Adipocyte (in vitro differentiated cells): ENCODE measurements around the gene CLMN.
A peak's percentile ranks its signal among the peaks of the same experiment; 100 is the strongest.
"Not testable (repeated sequence)": the region's sequence is repeated elsewhere in the genome, so short reads cannot be mapped to it uniquely, and the experiment has no call there.

Source experiments
- DNase-seq: peaks from one replicate; pipeline ENCODE4 v3.0.0-alpha.2; 2015; ENCODE audit warnings: low read depth
- H3K27me3 ChIP-seq: replicated peaks from 2 replicates; pipeline ENCODE4 v1.7.0; 2013; ENCODE audit warnings: mild to moderate bottlenecking, low read length, moderate library complexity; ENCODE audit not compliant: control insufficient read depth, insufficient read depth
- H3K36me3 ChIP-seq: 2 replicates; pipeline ENCODE4 v1.7.0; 2013; ENCODE audit warnings: low read length, mild to moderate bottlenecking, moderate library complexity; ENCODE audit not compliant: control insufficient read depth, insufficient read depth, severe bottlenecking
- H3K4me1 ChIP-seq: 2 replicates; pipeline ENCODE4 v1.7.0; 2013; ENCODE audit warnings: mild to moderate bottlenecking, low read length, moderate library complexity; ENCODE audit not compliant: control insufficient read depth, insufficient read depth
- H3K4me3 ChIP-seq: 2 replicates; pipeline ENCODE4 v1.7.0; 2013; ENCODE audit warnings: mild to moderate bottlenecking, low read length, moderate library complexity
- H3K9ac ChIP-seq: 2 replicates; pipeline ENCODE4 v1.7.0; 2013; ENCODE audit warnings: mild to moderate bottlenecking, low read length, moderate library complexity
- H3K9me3 ChIP-seq: 2 replicates; pipeline ENCODE4 v1.7.0; 2013; ENCODE audit warnings: mild to moderate bottlenecking, low read length, moderate library complexity; ENCODE audit not compliant: control insufficient read depth

The CLMN gene

GRCh38 chr14:95183082-95183481 is 136.6 kb downstream of the CLMN start:
- Histone ChIP-seq H3K27me3 (no peaks in the 10 kb centered on the region), H3K36me3 (no peaks in the 10 kb centered on the region), H3K4me3 (no peak overlapping the region), H3K9ac (no peak overlapping the region), H3K9me3 (peaks cover under 1% of the 10 kb centered on the region), H3K4me1 (peaks cover 34% of the 10 kb centered on the region)
- no peak for DNase-seq

GRCh38 chr14:95182379-95182778 is 137.3 kb downstream of the CLMN start:
- Histone ChIP-seq H3K4me3 (no peak overlapping the region), H3K9me3 (no peaks in the 10 kb centered on the region), H3K9ac (no peak overlapping the region), H3K4me1 (peaks cover 34% of the 10 kb centered on the region), H3K36me3 (no peaks in the 10 kb centered on the region), H3K27me3 (no peaks in the 10 kb centered on the region)
- no peak for DNase-seq

GRCh38 chr14:95180966-95181741 is 138.6 kb downstream of the CLMN start:
- H3K9ac ChIP-seq, result no peak overlapping the region
- peaks cover 34% of the 10 kb centered on the region for H3K4me1 ChIP-seq
- H3K9me3 ChIP-seq, result no peaks in the 10 kb centered on the region
- no peak for DNase-seq
- no peaks in the 10 kb centered on the region for H3K27me3 ChIP-seq
- no peak overlapping the region for H3K4me3 ChIP-seq
- H3K36me3 ChIP-seq, result no peaks in the 10 kb centered on the region

DNA sequence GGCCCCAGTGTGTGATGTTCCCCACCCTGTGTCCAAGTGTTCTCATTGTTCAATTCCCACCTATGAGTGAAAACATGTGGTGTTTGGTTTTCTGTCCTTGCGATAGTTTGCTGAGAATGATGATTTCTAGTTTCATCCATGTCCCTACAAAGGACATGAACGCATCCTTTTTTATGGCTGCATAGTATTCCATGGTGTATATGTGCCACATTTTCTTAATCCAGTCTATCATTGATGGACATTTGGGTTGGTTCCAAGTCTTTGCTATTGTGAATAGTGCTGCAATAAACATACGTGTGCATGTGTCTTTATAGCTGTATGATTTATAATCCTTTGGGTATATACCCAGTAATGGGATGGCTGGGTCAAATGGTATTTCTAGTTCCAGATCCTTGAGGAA is 144.0 kb downstream of the CLMN start:
- H3K27me3 ChIP-seq, H3K9ac ChIP-seq, H3K9me3 ChIP-seq, H3K4me3 ChIP-seq, DNase-seq, H3K4me1 ChIP-seq, H3K36me3 ChIP-seq: not testable (repeated sequence)

GRCh38 chr14:95174184-95174792 is 145.4 kb downstream of the CLMN start:
- H3K36me3 ChIP-seq, result no peaks in the 10 kb centered on the region
- no peak overlapping the region for H3K9ac ChIP-seq
- no peaks in the 10 kb centered on the region for H3K27me3 ChIP-seq
- H3K9me3 ChIP-seq, result no peaks in the 10 kb centered on the region
- no peak overlapping the region for H3K4me3 ChIP-seq
- H3K4me1 ChIP-seq, result no peaks in the 10 kb centered on the region
- no peak for DNase-seq

DNA sequence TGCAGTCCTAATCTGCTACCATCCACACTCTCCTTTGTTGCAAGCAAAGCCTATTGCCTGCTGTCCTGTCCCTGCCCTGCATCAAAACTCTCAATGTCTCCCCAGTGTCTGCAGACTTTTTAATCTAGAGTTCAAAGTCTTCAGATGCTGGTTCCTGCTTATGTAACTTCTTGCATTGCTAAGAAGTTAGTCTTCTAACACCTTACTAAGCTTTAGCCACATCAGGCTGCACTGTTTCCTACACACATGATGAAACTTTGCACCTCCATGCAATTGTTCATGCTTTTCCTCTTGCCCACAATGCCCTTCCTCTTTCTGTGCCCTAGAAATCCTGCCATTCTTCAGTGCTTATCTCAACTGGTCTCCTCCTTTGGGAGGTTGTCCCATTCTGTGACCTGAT is 146.2 kb downstream of the CLMN start:
- Histone ChIP-seq H3K4me3 (no peak overlapping the region), H3K4me1 (no peaks in the 10 kb centered on the region), H3K9me3 (no peaks in the 10 kb centered on the region), H3K9ac (no peak overlapping the region), H3K36me3 (no peaks in the 10 kb centered on the region), H3K27me3 (no peaks in the 10 kb centered on the region)
- DNase-seq, result no peak

GRCh38 chr14:95167177-95167576 is 152.5 kb downstream of the CLMN start:
- DNase-seq, result no peak
- H3K4me1 ChIP-seq, result peaks cover 16% of the 10 kb centered on the region
- no peak overlapping the region for H3K4me3 ChIP-seq
- H3K9ac ChIP-seq, result no peak overlapping the region
- H3K9me3 ChIP-seq, result peaks cover 10% of the 10 kb centered on the region
- H3K36me3 ChIP-seq, result no peaks in the 10 kb centered on the region
- H3K27me3 ChIP-seq, result no peaks in the 10 kb centered on the region

GRCh38 chr14:95165517-95165916 is 154.2 kb downstream of the CLMN start:
- H3K4me3 ChIP-seq, result no peak overlapping the region
- H3K9me3 ChIP-seq, result peaks cover 10% of the 10 kb centered on the region
- no peaks in the 10 kb centered on the region for H3K27me3 ChIP-seq
- H3K9ac ChIP-seq, result no peak overlapping the region
- no peak for DNase-seq
- no peaks in the 10 kb centered on the region for H3K36me3 ChIP-seq
- peaks cover 21% of the 10 kb centered on the region for H3K4me1 ChIP-seq

GRCh38 chr14:95164506-95164905 is 155.2 kb downstream of the CLMN start:
- no peak for DNase-seq
- Histone ChIP-seq H3K27me3 (no peaks in the 10 kb centered on the region), H3K4me1 (peaks cover 21% of the 10 kb centered on the region), H3K4me3 (no peak overlapping the region), H3K9me3 (peaks cover 10% of the 10 kb centered on the region), H3K36me3 (no peaks in the 10 kb centered on the region), H3K9ac (no peak overlapping the region)

DNA sequence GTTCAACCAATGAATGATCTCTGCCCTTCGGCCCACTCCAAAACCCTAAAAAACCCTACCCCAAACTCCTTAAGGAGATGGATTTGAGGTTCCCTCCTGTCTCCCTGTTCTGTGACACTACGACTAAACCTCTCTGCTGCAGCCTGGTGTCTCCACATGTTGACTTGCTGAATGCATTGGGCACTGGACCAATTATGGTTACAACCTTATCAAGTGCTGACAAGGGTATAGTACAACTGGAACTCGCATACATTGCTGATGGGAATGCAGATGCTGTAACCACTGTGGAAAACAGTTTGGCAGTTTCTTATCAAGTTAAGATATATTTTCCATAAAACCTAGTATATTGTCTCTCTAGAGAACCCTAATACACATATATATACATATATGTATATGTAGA is 156.0 kb downstream of the CLMN start:
- H3K9ac ChIP-seq, result no peak overlapping the region
- peaks cover 21% of the 10 kb centered on the region for H3K4me1 ChIP-seq
- no peak for DNase-seq
- peaks cover 10% of the 10 kb centered on the region for H3K9me3 ChIP-seq
- no peaks in the 10 kb centered on the region for H3K36me3 ChIP-seq
- no peak overlapping the region for H3K4me3 ChIP-seq
- no peaks in the 10 kb centered on the region for H3K27me3 ChIP-seq

DNA sequence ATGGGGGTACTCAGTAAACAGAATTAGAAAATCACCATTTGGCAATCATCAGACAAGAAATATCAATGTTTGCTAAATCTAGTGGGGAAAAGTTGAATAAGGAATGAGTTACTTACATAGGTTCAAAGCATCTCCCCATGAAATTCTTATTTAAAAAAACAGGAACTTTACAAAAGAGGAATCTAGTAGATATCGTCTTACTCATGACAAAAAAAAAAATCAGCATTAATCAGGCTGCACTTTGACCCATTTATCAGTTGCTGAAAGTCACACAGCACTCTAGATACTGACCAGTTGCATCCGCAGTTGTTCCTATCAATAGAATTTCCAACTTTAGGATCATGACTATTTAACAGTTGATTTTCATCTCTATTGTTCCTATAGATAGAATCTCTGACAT is 156.6 kb downstream of the CLMN start:
- Histone ChIP-seq H3K27me3 (no peaks in the 10 kb centered on the region), H3K9ac (peak overlapping the region; percentile 45), H3K36me3 (no peaks in the 10 kb centered on the region), H3K9me3 (peaks cover 10% of the 10 kb centered on the region), H3K4me3 (no peak overlapping the region), H3K4me1 (peaks cover 25% of the 10 kb centered on the region)
- no peak for DNase-seq
